ENCODE data around the gene SBF1.

Gene SBF1

DNA sequence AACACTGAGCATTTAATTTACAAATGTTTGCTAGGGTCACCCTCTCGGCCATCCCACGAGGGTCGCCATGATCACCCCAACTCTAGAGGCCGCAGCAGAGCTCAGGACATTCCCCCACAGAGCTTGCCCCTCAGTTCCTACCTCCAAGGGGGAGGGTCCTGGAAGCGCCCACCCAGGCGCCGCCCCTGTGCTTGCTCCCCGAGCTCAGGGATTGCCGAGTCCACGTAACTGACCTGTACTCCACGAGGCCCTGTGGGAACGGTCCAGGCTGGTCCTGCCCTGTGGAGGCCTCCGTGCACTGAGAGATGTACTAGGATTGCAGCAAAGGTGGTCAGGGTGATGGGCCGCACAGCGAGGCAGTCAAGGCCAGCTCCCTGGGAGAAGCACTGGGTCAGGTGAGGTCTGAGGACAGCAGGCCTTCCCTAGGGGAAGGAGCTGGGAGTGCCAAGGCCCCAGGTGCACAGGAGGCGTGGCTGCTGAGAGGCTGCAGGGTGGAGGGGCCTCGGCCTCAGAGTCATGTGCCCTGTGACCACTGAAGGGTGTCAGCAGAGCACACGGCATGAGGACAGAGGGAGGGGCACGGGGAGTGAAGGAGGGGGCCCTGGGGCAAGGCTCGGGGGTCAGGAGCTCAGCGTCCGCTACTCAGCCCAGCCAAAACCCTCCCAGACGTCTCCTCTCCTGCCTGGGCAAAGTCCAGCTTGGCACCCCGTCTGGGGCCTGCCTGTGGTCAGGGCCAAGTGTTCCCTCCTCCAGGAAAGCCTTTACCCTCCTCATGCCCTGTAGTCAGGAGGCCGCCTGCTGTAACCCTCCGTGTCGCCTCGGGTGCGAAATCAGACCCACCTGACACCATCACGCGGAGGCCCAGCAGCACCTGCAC, 9.4 kb upstream of the SBF1 start:
- H2AFZ ChIP-seq (ENCODE audit: low read length), result no peak overlapping the region
- H3K9ac ChIP-seq (ENCODE audit: low read length), result no peak overlapping the region
- H3K4me2 ChIP-seq (ENCODE audit: low read length), result no peak overlapping the region

DNA sequence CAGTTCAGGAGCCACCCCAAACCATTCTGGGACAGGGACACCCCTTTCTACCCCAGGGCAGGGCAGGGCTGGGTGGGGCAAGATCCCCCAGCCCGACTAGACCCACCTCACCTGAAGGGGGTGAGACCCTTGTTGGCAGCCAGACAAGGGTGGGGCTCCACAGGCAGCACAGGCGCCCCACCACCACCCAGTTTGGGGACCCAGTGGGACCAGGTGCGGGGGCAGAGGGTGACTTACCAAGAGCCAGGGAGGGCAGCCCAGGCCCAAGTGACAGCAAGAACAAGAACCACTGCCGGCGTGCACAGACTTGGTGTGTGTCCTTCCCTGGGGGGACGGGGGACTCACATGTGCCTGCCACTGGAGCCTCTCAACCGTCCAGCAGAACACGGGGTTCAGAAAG, 8.7 kb upstream of the SBF1 start:
- H3K4me3 ChIP-seq (ENCODE audit: low read depth, low read length, poor library complexity, severe bottlenecking), result no peak overlapping the region
- TF ChIP-seq EZH2 (IDR thresholded peaks at IDR 0.05; ENCODE audit: borderline replicate concordance, low read length) (no peak), CTCF (IDR thresholded peaks at IDR 0.05; ENCODE audit: low read length) (no peak)
- no peak overlapping the region for H3K27ac ChIP-seq (ENCODE audit: low read depth, low read length, poor library complexity, severe bottlenecking)
- H3K36me3 ChIP-seq (ENCODE audit: insufficient read depth, low read length), result no peaks in the 10 kb centered on the region
- no peaks in the 10 kb centered on the region for H3K79me2 ChIP-seq (ENCODE audit: insufficient read depth, low read length)
- H3K4me1 ChIP-seq (ENCODE audit: insufficient read depth, low read length, severe bottlenecking), result peaks cover 28% of the 10 kb centered on the region
- no peaks in the 10 kb centered on the region for H4K20me1 ChIP-seq (ENCODE audit: insufficient read depth, low read length)
- H3F3A ChIP-seq (ENCODE audit: insufficient read depth, low read length), result no peaks in the 10 kb centered on the region
- no peak overlapping the region for H3K9ac ChIP-seq (ENCODE audit: low read length)
- peaks cover 4% of the 10 kb centered on the region; the same call in 1 of the 2 replicates for H3K27me3 ChIP-seq (ENCODE audit: insufficient read depth, low read length)
- H3K9me3 ChIP-seq (ENCODE audit: low read length), result no peaks in the 10 kb centered on the region
- H3K4me2 ChIP-seq (ENCODE audit: low read length), result no peak overlapping the region
- no peaks in the 10 kb centered on the region for H3K9me2 ChIP-seq (ENCODE audit: low read depth, low read length)
- H2AFZ ChIP-seq (ENCODE audit: low read length), result no peak overlapping the region

More for the DNA sequence above, 9.4 kb upstream of the SBF1 start:
- Histone ChIP-seq H3K4me3 (ENCODE audit: low read depth, low read length, poor library complexity, severe bottlenecking) (no peak overlapping the region), H3K79me2 (ENCODE audit: insufficient read depth, low read length) (no peaks in the 10 kb centered on the region), H3K9me2 (ENCODE audit: low read depth, low read length) (no peaks in the 10 kb centered on the region), H4K20me1 (ENCODE audit: insufficient read depth, low read length) (no peaks in the 10 kb centered on the region), H3K36me3 (ENCODE audit: insufficient read depth, low read length) (no peaks in the 10 kb centered on the region), H3K9me3 (ENCODE audit: low read length) (no peaks in the 10 kb centered on the region), H3K27me3 (ENCODE audit: insufficient read depth, low read length) (peaks cover 4% of the 10 kb centered on the region; the same call in 1 of the 2 replicates), H3K27ac (ENCODE audit: low read depth, low read length, poor library complexity, severe bottlenecking) (no peak overlapping the region), H3F3A (ENCODE audit: insufficient read depth, low read length) (no peaks in the 10 kb centered on the region), H3K4me1 (ENCODE audit: insufficient read depth, low read length, severe bottlenecking) (peaks cover 28% of the 10 kb centered on the region)
- TF ChIP-seq EZH2 (IDR thresholded peaks at IDR 0.05; ENCODE audit: borderline replicate concordance, low read length), result no peak
- TF ChIP-seq CTCF (IDR thresholded peaks at IDR 0.05; ENCODE audit: low read length), result no peak

GRCh38 chr22:50483106-50483505, 8.3 kb upstream of the SBF1 start:
- Histone ChIP-seq H2AFZ (ENCODE audit: low read length) (no peak overlapping the region), H3K36me3 (ENCODE audit: insufficient read depth, low read length) (no peaks in the 10 kb centered on the region), H3K9me2 (ENCODE audit: low read depth, low read length) (no peaks in the 10 kb centered on the region), H3K9ac (ENCODE audit: low read length) (no peak overlapping the region), H4K20me1 (ENCODE audit: insufficient read depth, low read length) (no peaks in the 10 kb centered on the region), H3K79me2 (ENCODE audit: insufficient read depth, low read length) (no peaks in the 10 kb centered on the region), H3K27me3 (ENCODE audit: insufficient read depth, low read length) (peaks cover 4% of the 10 kb centered on the region; the same call in 1 of the 2 replicates), H3K4me1 (ENCODE audit: insufficient read depth, low read length, severe bottlenecking) (peaks cover 28% of the 10 kb centered on the region), H3K9me3 (ENCODE audit: low read length) (no peaks in the 10 kb centered on the region), H3K4me2 (ENCODE audit: low read length) (no peak overlapping the region), H3K4me3 (ENCODE audit: low read depth, low read length, poor library complexity, severe bottlenecking) (no peak overlapping the region), H3F3A (ENCODE audit: insufficient read depth, low read length) (no peaks in the 10 kb centered on the region), H3K27ac (ENCODE audit: low read depth, low read length, poor library complexity, severe bottlenecking) (no peak overlapping the region)
- no peak for TF ChIP-seq EZH2 (IDR thresholded peaks at IDR 0.05; ENCODE audit: borderline replicate concordance, low read length)
- no peak for TF ChIP-seq CTCF (IDR thresholded peaks at IDR 0.05; ENCODE audit: low read length)
